ENCODE results near the gene TDRD9.

Gene TDRD9

DNA sequence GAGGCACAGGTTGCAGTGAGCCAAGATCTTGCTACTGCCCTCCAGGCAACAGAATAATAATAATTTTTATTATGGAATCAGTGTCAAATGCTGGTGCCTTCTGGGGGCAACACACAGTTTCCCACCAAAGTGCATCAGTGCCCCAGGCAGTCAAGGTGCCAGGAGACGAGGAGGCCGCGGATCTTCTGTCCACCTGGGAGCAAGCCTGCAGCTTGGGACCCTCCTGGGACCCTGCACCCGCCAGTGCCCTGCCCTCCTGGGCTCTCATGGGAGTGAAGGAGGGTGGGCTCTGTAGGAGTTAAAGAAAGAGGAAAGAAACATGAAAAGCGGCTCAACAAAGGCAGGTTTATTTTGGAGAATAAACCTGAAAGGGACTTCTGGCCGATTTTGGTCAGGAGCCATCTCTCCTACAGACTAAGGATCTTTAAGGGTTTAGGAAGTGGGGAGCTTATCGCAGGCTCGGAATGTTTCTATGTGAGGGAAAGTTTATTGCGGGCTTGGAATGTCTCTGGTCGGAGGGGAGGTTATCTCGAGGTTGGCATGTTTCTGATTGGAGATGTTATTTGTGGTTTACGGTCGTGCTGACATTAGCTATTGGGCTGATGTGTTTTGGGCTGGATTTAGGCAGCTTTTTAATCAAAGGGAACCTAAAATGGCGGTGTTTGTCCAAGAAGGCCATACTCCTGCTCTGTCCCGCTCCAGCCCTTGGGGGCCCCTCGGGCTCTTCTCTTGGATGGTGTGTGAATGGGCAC lies 156.2 kb downstream of the TDRD9 start:
- peak overlapping the region; percentile 20 for H3K9ac ChIP-seq (ENCODE audit: low read depth, low read length)
- no peaks in the 10 kb centered on the region for H3K9me3 ChIP-seq (ENCODE audit: control insufficient read depth, insufficient read depth, low read length)
- no peaks in the 10 kb centered on the region; the same call in 1 of the 2 replicates for H3K4me1 ChIP-seq (ENCODE audit: insufficient read depth, low read length)
- no peaks in the 10 kb centered on the region for H3K36me3 ChIP-seq (ENCODE audit: insufficient read depth, low read length)

DNA sequence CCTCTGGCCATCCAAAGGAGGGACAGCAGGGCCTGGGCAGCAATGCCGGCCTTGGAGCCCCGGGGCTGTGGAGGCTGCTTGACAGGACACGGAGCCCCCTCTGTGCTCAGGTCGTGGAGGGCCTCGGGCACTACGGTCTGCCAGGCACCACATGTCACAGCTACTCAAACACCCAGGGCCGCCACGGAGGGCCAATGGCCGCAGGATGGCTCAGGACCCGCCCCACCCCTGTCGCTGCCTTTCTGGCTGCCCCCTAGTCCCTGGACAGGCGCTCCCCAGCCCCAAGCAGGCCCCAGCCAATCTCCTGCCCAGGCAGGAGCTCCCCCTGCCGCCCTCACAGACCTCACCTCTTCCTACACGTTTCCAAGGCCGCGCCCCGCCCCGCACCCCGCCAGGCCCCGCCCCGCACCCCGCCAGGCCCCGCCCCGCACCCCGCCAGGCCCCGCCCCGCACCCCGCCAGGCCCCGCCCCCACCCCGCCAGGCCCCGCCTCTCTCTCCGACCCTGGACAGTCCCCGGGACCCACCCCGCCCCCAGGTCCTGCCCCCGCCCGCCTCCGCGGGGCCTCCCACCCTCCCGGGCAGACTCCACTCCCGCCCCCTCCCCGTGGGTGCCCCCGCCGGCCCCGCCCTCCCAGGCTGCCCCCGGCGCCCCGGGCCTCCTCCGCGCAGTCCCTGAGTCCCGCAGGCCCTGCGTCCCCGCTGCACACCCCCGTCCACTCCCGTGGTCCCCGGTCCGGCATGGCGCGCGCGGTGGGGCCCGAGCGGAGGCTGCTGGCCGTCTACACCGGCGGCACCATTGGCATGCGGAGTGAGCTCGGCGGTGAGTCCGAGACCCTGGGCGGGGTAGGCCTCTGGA lies 157.0 kb downstream of the TDRD9 start, which contains the start of gene ASPG:
TSS of gene ASPG (plus strand) at position 669 of the 857 bp plus-strand sequence. CDS start at position 740, 71 bp downstream.
- peak within 1 kb of the TSS; percentile 44 for H3K9ac ChIP-seq (ENCODE audit: low read depth, low read length)
- H3K9me3 ChIP-seq (ENCODE audit: control insufficient read depth, insufficient read depth, low read length): no peaks in the 10 kb centered on the region
- no peaks in the 10 kb centered on the region; the same call in 1 of the 2 replicates for H3K4me1 ChIP-seq (ENCODE audit: insufficient read depth, low read length)

DNA sequence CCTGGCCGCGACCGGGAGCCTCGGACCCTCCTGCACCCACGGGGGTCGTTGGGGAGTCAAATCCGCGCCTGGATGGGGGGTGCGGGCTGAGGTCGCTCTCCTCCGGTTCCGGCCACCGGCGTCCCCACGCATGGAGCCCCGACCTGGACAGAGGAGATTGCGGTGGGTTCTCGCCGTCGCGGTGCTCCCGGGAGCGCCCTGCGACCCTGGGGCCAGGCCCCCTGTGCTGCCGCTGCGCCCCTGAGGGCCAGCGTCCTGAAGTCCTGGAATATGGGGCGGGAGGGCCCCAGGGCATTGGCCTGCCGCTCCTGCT lies 157.6 kb downstream of the TDRD9 start:
- Histone ChIP-seq H3K36me3 (ENCODE audit: insufficient read depth, low read length) (no peaks in the 10 kb centered on the region), H3K4me1 (ENCODE audit: insufficient read depth, low read length) (no peaks in the 10 kb centered on the region; the same call in 1 of the 2 replicates), H3K9ac (ENCODE audit: low read depth, low read length) (peak overlapping the region; percentile 44; the same call in 1 of the 2 replicates), H3K9me3 (ENCODE audit: control insufficient read depth, insufficient read depth, low read length) (no peaks in the 10 kb centered on the region)

More for the DNA sequence above, 157.0 kb downstream of the TDRD9 start, which contains the start of gene ASPG:
- no peaks in the 10 kb centered on the region for H3K36me3 ChIP-seq (ENCODE audit: insufficient read depth, low read length)

DNA sequence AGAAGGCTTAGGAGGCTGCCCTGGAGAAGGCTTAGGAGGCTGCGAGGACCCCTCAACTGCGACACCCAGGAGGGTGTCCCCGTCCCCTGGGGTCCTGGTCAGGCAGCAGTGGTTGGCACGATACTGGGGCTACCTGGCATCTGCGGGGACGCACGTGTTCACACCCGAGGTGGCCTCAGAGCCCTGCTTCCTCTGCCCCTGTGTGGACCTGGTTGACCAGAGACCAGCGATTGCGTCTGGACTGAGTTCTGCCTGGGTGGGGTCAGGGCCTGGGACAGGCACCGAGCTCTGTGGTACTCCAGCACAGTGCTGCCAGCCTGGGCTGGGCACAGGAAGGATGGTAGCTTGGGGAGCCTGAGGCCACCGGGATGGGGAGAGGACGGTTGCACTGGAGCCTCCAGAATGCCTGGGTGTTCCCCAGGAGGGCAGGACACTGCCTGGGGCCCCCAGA lies 158.0 kb downstream of the TDRD9 start:
- H3K36me3 ChIP-seq (ENCODE audit: insufficient read depth, low read length): no peaks in the 10 kb centered on the region
- H3K9ac ChIP-seq (ENCODE audit: low read depth, low read length): peak overlapping the region; percentile 44; the same call in 1 of the 2 replicates
- no peaks in the 10 kb centered on the region; the same call in 1 of the 2 replicates for H3K4me1 ChIP-seq (ENCODE audit: insufficient read depth, low read length)
- H3K9me3 ChIP-seq (ENCODE audit: control insufficient read depth, insufficient read depth, low read length): no peaks in the 10 kb centered on the region

DNA sequence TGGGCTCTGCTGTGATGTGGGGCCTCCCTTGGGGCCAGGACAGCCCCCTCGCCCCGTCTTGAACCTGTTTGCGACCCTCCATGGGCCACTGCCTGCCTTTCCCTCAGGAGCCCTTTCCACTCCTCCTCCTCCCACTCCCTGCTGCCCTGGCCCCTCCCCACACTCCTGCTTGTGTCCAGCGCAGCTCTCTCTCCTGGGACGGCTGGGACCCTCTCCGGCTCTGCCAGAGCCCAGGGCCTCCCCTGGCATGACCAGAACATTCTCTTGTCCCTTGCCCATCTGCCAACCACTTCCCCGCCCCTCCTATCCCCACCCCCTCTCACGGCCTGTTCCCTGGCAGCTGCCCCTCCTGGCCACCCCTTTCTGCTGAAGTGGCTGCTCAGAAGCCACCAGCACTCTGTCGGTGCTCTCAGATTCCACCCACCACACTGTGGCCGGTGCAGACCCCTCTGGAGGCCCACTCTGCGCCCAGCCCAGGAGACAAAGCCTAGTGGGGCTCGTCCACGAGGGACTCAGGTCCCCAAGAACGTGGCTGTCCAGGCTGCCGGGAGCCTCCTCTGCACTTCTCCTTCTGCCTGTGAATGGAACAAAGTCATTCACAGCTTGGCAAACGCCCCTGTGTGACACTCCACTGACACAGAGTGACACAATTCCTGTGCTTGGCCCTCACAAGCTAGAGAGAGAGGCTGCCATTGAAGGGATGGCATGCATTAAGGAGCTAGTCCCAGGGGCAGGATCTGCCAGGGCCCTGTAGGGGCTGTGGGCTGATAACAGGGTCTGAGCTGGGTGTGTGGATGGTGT lies 158.6 kb downstream of the TDRD9 start:
- Histone ChIP-seq H3K36me3 (ENCODE audit: insufficient read depth, low read length) (no peaks in the 10 kb centered on the region), H3K4me1 (ENCODE audit: insufficient read depth, low read length) (no peaks in the 10 kb centered on the region; the same call in 1 of the 2 replicates), H3K9me3 (ENCODE audit: control insufficient read depth, insufficient read depth, low read length) (no peaks in the 10 kb centered on the region), H3K9ac (ENCODE audit: low read depth, low read length) (no peak overlapping the region)

DNA sequence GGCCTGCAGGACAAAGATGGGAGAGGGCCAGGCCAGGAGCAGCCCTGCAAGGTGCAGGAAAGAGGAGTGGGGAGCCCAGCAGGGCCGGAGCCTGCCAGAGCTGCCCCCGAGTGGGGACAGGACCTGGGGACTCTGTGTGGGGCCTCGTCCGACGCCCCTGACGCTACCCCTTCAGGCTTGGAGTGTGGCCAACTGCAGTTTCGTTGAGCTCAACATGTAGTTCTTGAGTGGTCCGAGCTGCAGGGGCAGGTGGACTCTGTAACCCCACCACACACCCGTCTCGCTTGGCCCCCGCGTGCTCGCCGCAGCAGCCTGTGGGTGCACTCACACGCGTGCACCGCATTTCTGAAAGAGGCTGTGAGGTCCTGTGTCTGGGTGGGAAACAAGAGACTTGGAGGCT lies 159.2 kb downstream of the TDRD9 start:
- Histone ChIP-seq H3K36me3 (ENCODE audit: insufficient read depth, low read length) (no peaks in the 10 kb centered on the region), H3K4me1 (ENCODE audit: insufficient read depth, low read length) (no peaks in the 10 kb centered on the region; the same call in 1 of the 2 replicates), H3K9me3 (ENCODE audit: control insufficient read depth, insufficient read depth, low read length) (no peaks in the 10 kb centered on the region), H3K9ac (ENCODE audit: low read depth, low read length) (no peak overlapping the region)

DNA sequence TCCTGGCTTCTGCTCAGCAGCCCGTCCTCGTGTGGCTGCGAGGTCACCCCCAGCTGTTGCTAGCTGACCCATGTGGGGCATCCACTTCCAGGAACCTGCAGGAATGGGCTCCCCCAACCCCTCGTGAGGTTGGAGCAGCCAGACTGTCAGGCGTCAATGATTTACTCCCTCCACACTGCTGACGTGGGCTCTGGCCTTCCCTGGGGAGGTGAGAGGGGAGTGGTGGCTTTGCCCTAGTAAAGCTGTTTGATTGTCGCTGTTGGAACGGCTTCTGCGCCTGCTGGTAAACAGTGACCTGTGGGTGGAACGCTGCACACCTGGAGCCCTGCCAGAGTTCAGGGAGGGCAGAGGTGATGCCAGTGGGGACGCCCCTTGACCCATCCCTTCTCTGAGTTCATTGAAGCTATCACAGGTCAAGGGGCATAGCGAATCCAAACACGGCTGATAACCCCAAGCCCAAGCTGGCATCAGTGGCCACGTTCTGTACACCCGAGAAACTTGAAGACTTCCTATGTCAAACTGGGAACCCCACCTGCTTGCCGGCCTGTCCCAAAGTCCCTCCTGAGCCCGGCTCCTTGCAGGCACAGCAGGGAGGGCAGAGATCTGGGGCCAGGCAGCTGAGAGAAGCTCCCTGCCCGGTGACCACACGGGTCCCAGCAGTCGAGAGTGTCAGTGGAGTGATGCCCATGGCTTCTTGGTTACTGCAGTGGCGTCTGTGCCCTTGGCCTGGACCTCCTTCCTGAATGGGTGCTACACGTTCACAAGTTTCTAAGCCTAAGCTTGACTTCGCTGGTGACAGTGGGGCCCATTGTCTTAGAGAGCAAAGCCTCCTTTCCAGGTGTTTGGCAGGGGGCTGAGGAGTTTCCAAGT lies 160.0 kb downstream of the TDRD9 start:
- H3K4me1 ChIP-seq (ENCODE audit: insufficient read depth, low read length): no peaks in the 10 kb centered on the region; the same call in 1 of the 2 replicates
- H3K9me3 ChIP-seq (ENCODE audit: control insufficient read depth, insufficient read depth, low read length): no peaks in the 10 kb centered on the region
- no peaks in the 10 kb centered on the region for H3K36me3 ChIP-seq (ENCODE audit: insufficient read depth, low read length)
- no peak overlapping the region for H3K9ac ChIP-seq (ENCODE audit: low read depth, low read length)

DNA sequence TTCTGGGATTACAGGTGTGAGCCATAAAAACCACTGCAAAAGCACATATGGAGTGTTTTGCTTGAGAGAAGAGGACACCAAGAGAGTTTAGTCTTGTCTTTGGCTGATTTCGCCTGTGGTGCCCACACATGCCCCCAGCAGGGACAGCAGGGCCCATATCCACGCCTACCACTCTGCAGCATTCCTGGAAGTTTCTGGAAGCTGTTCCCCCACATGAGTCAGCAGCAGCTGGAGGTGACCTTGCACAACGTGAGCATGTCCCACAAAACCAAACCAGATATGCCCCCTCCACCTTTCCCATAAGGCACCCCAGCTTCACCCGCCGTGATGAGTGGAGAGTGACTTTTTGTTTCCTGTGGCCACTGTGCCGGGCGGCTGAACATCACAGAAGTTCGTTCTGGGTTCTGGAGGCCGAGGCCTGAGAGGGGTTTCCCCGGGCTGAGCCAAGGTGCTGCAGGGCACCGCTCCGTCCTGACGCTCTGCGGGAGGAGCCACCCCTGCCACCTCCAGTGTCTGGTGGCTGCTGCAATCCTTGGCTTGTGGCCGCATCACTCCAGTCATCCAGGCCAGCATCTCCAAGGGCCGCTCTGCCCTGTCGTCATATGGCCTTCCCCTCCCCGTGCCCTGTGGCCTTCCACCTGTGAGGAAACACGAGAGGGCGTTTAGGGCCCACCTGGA lies 162.0 kb downstream of the TDRD9 start:
- Histone ChIP-seq H3K4me1 (ENCODE audit: insufficient read depth, low read length) (peaks cover 5% of the 10 kb centered on the region; the same call in 1 of the 2 replicates), H3K36me3 (ENCODE audit: insufficient read depth, low read length) (no peaks in the 10 kb centered on the region), H3K9ac (ENCODE audit: low read depth, low read length) (no peak overlapping the region), H3K9me3 (ENCODE audit: control insufficient read depth, insufficient read depth, low read length) (no peaks in the 10 kb centered on the region)

DNA sequence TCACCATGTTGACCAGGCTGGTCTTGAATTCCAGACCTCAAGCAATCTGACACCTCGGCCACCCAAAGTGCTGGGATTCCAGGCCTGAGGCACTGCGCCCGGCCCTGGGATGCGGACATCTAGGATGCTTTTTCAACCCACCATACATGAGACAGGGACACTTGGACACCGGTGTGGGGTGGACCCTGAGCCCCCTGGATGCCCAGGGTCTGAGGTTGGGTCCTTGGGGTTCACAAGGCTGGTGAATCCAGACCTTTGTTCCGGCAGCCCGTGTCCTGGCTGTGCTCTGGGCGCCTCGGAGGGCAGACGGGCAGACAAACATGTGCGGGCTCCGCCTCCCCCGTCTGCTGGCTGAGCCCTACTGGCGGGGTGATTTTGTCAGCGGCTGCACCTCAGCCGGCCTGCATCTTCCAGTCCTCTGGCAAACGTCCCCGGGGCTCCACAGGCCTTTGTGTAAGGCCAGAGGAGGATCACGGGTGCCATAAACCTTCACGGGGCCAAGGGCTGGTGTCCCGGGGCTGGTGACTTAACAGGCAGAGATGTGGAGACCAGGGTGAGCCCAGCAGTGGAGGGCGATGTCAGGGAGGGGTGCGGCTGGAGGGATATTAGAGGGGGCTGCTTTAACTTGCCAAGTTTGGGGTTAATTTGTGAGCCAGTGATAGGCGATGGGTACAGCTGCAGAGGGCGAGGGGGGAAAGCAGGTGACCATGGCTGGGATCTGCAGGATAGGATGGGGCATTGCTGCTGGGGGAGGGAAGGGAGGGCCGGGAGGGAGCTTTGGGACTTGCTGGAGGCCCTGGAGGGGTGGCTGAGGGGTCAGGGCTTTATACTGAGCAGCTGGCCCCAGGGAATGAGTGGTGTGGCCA lies 163.0 kb downstream of the TDRD9 start:
- Histone ChIP-seq H3K9ac (ENCODE audit: low read depth, low read length) (no peak overlapping the region), H3K4me1 (ENCODE audit: insufficient read depth, low read length) (peaks cover 5% of the 10 kb centered on the region; the same call in 1 of the 2 replicates), H3K9me3 (ENCODE audit: control insufficient read depth, insufficient read depth, low read length) (no peaks in the 10 kb centered on the region), H3K36me3 (ENCODE audit: insufficient read depth, low read length) (no peaks in the 10 kb centered on the region)

DNA sequence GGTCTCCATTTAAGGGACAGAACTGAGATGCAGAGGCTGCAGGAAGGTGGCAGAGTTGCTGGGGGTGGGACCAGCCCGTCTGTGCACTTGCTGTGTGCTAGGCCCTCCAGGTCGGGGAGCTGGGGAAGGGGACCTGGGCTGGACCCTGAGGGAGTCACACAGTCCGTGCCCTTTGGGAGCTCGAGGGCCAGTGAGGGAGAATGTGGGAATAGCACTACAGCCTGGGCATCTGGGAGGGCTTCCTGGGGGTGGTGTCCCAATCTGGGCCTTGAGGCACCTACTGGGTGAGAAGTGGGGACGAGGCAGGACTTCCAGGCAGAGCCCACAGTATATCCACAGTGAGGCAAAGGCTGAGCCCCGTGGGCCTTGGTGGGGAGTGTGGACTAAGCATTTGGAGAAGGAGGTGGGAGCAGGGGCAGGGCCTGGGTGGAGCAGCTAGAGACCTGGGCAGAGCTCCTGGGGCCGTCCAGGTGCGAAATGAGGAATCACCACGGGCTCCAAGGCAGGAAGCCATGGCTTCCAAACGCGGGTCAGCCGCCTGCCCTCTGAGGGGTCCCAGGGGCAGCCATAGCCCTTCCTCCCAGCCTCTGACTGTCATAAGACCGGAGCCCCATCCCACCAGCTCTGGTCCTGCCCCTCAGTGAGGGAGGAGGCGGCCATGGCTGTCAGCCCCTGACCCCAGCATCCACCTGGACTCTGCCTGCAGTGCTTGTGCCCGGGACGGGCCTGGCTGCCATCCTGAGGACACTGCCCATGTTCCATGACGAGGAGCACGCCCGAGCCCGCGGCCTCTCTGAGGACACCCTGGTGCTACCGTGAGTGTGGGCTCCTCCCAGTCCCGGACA lies 163.9 kb downstream of the TDRD9 start:
- H3K9ac ChIP-seq (ENCODE audit: low read depth, low read length): no peak overlapping the region
- H3K4me1 ChIP-seq (ENCODE audit: insufficient read depth, low read length): peaks cover 5% of the 10 kb centered on the region; the same call in 1 of the 2 replicates
- H3K36me3 ChIP-seq (ENCODE audit: insufficient read depth, low read length): no peaks in the 10 kb centered on the region
- no peaks in the 10 kb centered on the region for H3K9me3 ChIP-seq (ENCODE audit: control insufficient read depth, insufficient read depth, low read length)

DNA sequence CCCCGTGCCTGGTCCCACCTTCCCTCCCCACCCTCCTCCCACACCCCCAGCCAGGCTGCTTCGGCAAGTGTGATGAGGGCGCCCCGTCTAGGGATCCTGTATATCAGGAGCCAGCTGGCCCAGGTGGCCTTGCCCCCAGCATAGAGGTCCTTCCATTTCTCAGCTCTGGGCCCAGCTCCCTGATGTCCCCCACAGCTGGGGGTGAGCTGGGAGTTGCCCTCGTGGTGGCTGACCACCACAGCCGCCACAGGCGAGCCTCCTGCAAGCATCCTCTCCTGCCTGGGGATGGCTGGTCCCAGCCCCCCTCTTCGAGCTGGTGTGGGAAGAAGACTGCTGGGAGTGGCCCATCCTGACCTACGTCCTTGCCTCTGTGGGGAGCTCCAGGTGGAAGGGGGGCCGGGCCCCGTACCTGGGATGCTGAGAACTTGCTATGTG lies 164.7 kb downstream of the TDRD9 start:
- H3K9me3 ChIP-seq (ENCODE audit: control insufficient read depth, insufficient read depth, low read length): no peaks in the 10 kb centered on the region
- no peaks in the 10 kb centered on the region for H3K36me3 ChIP-seq (ENCODE audit: insufficient read depth, low read length)
- no peak overlapping the region for H3K9ac ChIP-seq (ENCODE audit: low read depth, low read length)
- H3K4me1 ChIP-seq (ENCODE audit: insufficient read depth, low read length): peaks cover 5% of the 10 kb centered on the region; the same call in 1 of the 2 replicates
